Mammary epithelial cell (primary cell): Measurements from ENCODE around the gene NPAS1.

Source experiments
- CTCF ChIP-seq, 2 donors: IDR thresholded peaks in 1 of 2; conservative IDR thresholded peaks in 1 of 2; 2 replicates each; pipeline ENCODE4 v1.5.1; 2011 to 2012; ENCODE audit warnings: inconsistent platforms in 2 of 2, low read length in 2 of 2, mild to moderate bottlenecking in 2 of 2, control low read depth in 1 of 2, low read depth in 1 of 2; ENCODE audit not compliant: insufficient read depth in 1 of 2; ENCODE audit errors: extremely low read depth in 1 of 2
- EZH2 ChIP-seq: IDR thresholded peaks from 2 replicates; pipeline ENCODE4 v1.6.1; 2012; ENCODE audit warnings: low read length, inconsistent platforms, borderline replicate concordance

- TF ChIP-seq CTCF (conservative IDR thresholded peaks at IDR 0.05 in 1 of 2, IDR thresholded peaks at IDR 0.05 in 1 of 2; ENCODE audit: extremely low read depth in 1 of 2, insufficient read depth in 1 of 2, low read depth in 1 of 2, low read length in 2 of 2) (no peak), EZH2 (no peak)
Observed at GRCh38 chr19:47026156-47026555, 6.5 kb downstream of the NPAS1 start.
